Ascending aorta (tissue), 2 donors: ENCODE measurements around the gene TENT4A. TPM values are rescaled to one million over a fixed set of nuclear protein-coding genes. Genes with fewer than 3 reads are reported as not detected.

ENCODE experiments used
- DNase-seq, 2 donors: peaks; one replicate each; pipeline ENCODE4 v3.0.0-alpha.2; 2019; ENCODE audit warnings: low spot score in 2 of 2
- H3K27ac ChIP-seq, 2 donors: fragments of 200-600 bp; sonication (generic); one replicate each; pipeline ENCODE4 v1.5.1; 2016 to 2017; ENCODE audit warnings: mild to moderate bottlenecking in 1 of 2
- H3K27me3 ChIP-seq: fragments of 200-600 bp; sonication (generic); one replicate; pipeline ENCODE4 v1.5.1; 2017
- H3K36me3 ChIP-seq, 2 donors: fragments of 200-600 bp; sonication (generic); one replicate each; pipeline ENCODE4 v1.5.1; 2016
- H3K4me1 ChIP-seq, 2 donors: fragments of 200-600 bp; sonication (generic); one replicate each; pipeline ENCODE4 v1.5.1; 2016 to 2017; ENCODE audit warnings: mild to moderate bottlenecking in 1 of 2
- H3K4me3 ChIP-seq, 2 donors: fragments of 200-600 bp; sonication (generic); one replicate each; pipeline ENCODE4 v1.5.1; 2016 to 2017; ENCODE audit warnings: mild to moderate bottlenecking in 1 of 2
- H3K9me3 ChIP-seq, 2 donors: fragments of 200-600 bp; sonication (generic); one replicate each; pipeline ENCODE4 v1.5.1; 2016
- CTCF ChIP-seq, 3 experiments: fragments of 200-600 bp in 2 of 3; fragments of 450-650 bp in 1 of 3; sonication (generic) in 2 of 3; IDR thresholded peaks; one replicate each; pipeline ENCODE4 v1.5.1; 2016 to 2019; ENCODE audit warnings: antibody characterized with exemption in 3 of 3, mild to moderate bottlenecking in 1 of 3, moderate library complexity in 1 of 3
- intact Hi-C: fragments of 100-400 bp; cut with DNase I; formaldehyde crosslinking; loops from one replicate; pipeline ENCODE4 v1.15.1; 2023
- total RNA-seq: library from RNA; depleted of rRNA; stranded (reverse); fragments of >200 nt; gene quantifications from one replicate; pipeline ENCODE4 v1.1.0, GENCODE V29; 2016

TENT4A gene
- total RNA-seq, 1 donor from 2014 or later: 12.5 TPM

DNA sequence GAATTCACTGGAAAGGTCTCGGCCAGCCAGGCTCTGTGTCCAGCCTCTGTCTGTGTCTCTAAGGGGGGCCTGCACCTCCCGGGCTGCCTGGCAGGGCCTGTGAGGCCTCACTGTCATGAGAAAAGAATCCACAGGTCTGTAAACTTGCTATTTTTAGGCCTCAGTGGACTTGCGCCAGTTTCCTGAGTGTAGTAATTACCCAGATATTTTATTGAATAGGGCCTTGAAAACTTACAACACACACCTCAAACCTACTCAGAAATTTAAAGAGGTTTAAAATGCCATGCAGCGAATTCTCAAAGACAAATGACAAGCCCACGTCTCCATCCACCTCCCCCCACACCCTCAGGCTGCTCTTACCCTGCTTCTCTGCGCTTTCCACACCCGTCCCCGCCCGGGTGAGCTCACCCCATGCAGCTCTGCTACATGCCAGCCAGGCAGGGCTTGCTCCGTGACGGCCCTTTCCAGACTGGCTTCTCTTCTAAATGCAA, 8.8 kb upstream of the TENT4A start:
- H3K27ac ChIP-seq: peak overlapping the region; percentile 88 to 89
- DNase-seq: peak; percentile 53 to 94
- no peaks in the 10 kb centered on the region for H3K36me3 ChIP-seq
- no peaks in the 10 kb centered on the region for H3K27me3 ChIP-seq
- peaks cover 14 to 29% of the 10 kb centered on the region in 2 donors for H3K4me1 ChIP-seq
- no peaks in the 10 kb centered on the region for H3K9me3 ChIP-seq
- no peak for TF ChIP-seq CTCF (IDR thresholded peaks at IDR 0.05)
- H3K4me3 ChIP-seq: peak overlapping the region in 1 of 2 donors; percentile 12
- intact Hi-C loops: loop anchor here (1.0 to 10.0 kb wide), 3 partner anchors 8 to 1050 kb away; partner anchors contain the start of genes NSUN2 and SRD5A1

GRCh38 chr5:6705088-6705487, 8.1 kb upstream of the TENT4A start:
- intact Hi-C loops: loop anchor here (2.0 to 10.0 kb wide), 2 partner anchors 72 to 1050 kb away; partner anchors contain the start of genes NSUN2 and SRD5A1
- TF ChIP-seq CTCF (IDR thresholded peaks at IDR 0.05): no peak
- no peak for DNase-seq
- H3K36me3 ChIP-seq: no peaks in the 10 kb centered on the region
- peaks cover 14 to 29% of the 10 kb centered on the region in 2 donors for H3K4me1 ChIP-seq
- H3K4me3 ChIP-seq: no peak overlapping the region
- no peaks in the 10 kb centered on the region for H3K27me3 ChIP-seq
- peak overlapping the region; percentile 88 to 89 for H3K27ac ChIP-seq
- no peaks in the 10 kb centered on the region for H3K9me3 ChIP-seq

DNA sequence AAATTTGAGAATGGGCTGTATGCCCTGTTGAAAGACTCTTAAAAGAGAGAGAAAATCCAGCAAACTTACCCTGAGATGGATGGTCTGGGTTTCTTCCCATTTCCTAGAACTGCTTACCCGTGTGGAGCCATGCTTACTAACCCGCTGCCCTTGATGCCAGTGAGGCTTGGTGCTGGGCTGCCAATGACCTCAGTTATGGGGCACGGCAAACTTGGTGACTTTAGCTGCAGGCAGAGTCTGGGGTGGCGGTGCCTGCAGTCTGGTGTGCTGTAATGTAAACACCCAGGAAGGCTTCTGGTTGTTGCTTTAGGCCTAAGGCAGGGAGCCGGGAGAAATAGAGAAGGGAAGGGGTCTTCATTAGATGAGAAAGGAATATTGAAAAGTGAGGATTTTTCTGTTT, 7.3 kb upstream of the TENT4A start:
- H3K27ac ChIP-seq: peak overlapping the region; percentile 88 to 89
- no peak for TF ChIP-seq CTCF (IDR thresholded peaks at IDR 0.05)

DNA sequence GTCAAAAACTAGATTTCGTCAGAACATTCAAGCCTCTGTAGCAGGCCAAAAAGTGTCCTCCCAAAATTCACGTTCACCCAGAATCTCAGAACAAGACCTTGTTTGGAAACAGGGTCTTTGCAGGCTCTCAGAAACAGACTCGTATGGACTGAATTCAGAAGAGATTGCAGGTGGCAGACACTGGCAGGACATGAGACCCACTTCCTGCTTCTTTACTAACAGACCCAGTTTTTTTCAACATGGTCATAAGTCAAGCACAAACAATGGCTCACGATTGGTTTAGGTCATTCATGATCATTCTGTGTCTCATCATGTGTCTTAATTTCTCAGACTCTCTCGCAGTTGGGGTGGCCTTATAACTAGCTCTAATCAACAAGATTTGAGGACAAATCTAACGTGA, 5.4 kb upstream of the TENT4A start:
- Histone ChIP-seq H3K4me1 (peaks cover 14 to 36% of the 10 kb centered on the region in 2 donors), H3K27ac (no peak overlapping the region), H3K4me3 (no peak overlapping the region), H3K36me3 (no peaks in the 10 kb centered on the region), H3K27me3 (no peaks in the 10 kb centered on the region), H3K9me3 (no peaks in the 10 kb centered on the region)
- intact Hi-C loops: loop anchor here (10.0 kb wide), 1 partner anchor 1053 kb away; no protein-coding TSS in a partner anchor
- TF ChIP-seq CTCF (IDR thresholded peaks at IDR 0.05): no peak
- DNase-seq: no peak

More for the DNA sequence above, 7.3 kb upstream of the TENT4A start:
- Histone ChIP-seq H3K4me1 (peaks cover 14 to 29% of the 10 kb centered on the region in 2 donors), H3K9me3 (no peaks in the 10 kb centered on the region), H3K4me3 (no peak overlapping the region), H3K27me3 (no peaks in the 10 kb centered on the region), H3K36me3 (no peaks in the 10 kb centered on the region)
- DNase-seq: no peak
- intact Hi-C loops: loop anchor here (2.0 to 10.0 kb wide), 2 partner anchors 73 to 1051 kb away; partner anchors contain the start of genes NSUN2 and SRD5A1

GRCh38 chr5:6708814-6709213, 4.4 kb upstream of the TENT4A start:
- intact Hi-C loops: loop anchor here (10.0 kb wide), 1 partner anchor 1054 kb away; no protein-coding TSS in a partner anchor
- H3K4me1 ChIP-seq: peaks cover 14 to 31% of the 10 kb centered on the region in 2 donors
- DNase-seq: no peak
- TF ChIP-seq CTCF (IDR thresholded peaks at IDR 0.05): no peak
- H3K9me3 ChIP-seq: no peaks in the 10 kb centered on the region
- no peak overlapping the region for H3K4me3 ChIP-seq
- H3K36me3 ChIP-seq: no peaks in the 10 kb centered on the region
- H3K27ac ChIP-seq: no peak overlapping the region
- no peaks in the 10 kb centered on the region for H3K27me3 ChIP-seq
